H1 (cell line): ENCODE data around the gene VAPB. TPM values are rescaled to one million over a fixed set of nuclear protein-coding genes. Genes with fewer than 3 reads are reported as not detected.

ENCODE experiments used
- CTCF ChIA-PET: fragments of 300-600 bp; sonication (Branson Sonifier 250); formaldehyde crosslinking; loops from one replicate; lab custom pipeline; 2021; ENCODE audit not compliant: partially characterized antibody; lab: Charles Lee
- POLR2A ChIA-PET: fragments of 300-600 bp; sonication (Branson Sonifier 250); formaldehyde crosslinking; loops from one replicate; lab custom pipeline; 2021; ENCODE audit warnings: inconsistent platforms; ENCODE audit not compliant: partially characterized antibody; lab: Charles Lee
- DNase-seq, 2 experiments: peaks; one replicate each; pipeline versions ENCODE4 v3.0.0 to v3.0.0-alpha.2; 2010 to 2022; ENCODE audit warnings: low spot score in 2 of 2, low read depth in 1 of 2, mixed read lengths in 1 of 2
- FAIRE-seq: peaks from 2 replicates; lab custom pipeline; 2011; peaks lifted over from hg19 to GRCh38; lab: Jason Lieb, UNC
- H2AFZ ChIP-seq: 2 replicates; pipeline ENCODE4 v1.8.1; 2012; ENCODE audit warnings: low read length, inconsistent platforms
- H2AK5ac ChIP-seq: 2 replicates; pipeline ENCODE4 v1.6.1; 2013; ENCODE audit warnings: low read depth, low read length
- H2BK120ac ChIP-seq: replicated peaks from 2 replicates; pipeline ENCODE3; 2013; ENCODE audit warnings: low read depth, low read length, inconsistent platforms
- H2BK12ac ChIP-seq: 2 replicates; pipeline ENCODE4 v1.6.1; 2013; ENCODE audit warnings: low read depth, low read length
- H2BK15ac ChIP-seq: 2 replicates; pipeline ENCODE4 v1.6.1; 2013; ENCODE audit warnings: low read length
- H2BK20ac ChIP-seq: 2 replicates; pipeline ENCODE4 v1.6.1; 2013; ENCODE audit warnings: low read length
- H2BK5ac ChIP-seq: 2 replicates; pipeline ENCODE4 v1.6.1; 2013; ENCODE audit warnings: low read depth, low read length
- H3K14ac ChIP-seq: 2 replicates; pipeline ENCODE4 v1.6.1; 2013; ENCODE audit warnings: inconsistent platforms; ENCODE audit not compliant: insufficient read length
- H3K18ac ChIP-seq: 2 replicates; pipeline ENCODE4 v1.6.1; 2013; ENCODE audit warnings: low read length; ENCODE audit errors: extremely low read depth
- H3K23ac ChIP-seq: 2 replicates; pipeline ENCODE4 v1.6.1; 2013; ENCODE audit warnings: inconsistent platforms; ENCODE audit not compliant: insufficient read length
- H3K23me2 ChIP-seq: 2 replicates; pipeline ENCODE4 v1.6.1; 2013; ENCODE audit warnings: low read depth, low read length
- H3K27ac ChIP-seq: 2 replicates; pipeline ENCODE4 v1.6.1; 2011; ENCODE audit warnings: low read depth, low read length, inconsistent platforms
- H3K27me3 ChIP-seq, 4 experiments: replicated peaks in 1 of 4; 1 replicate in 1 of 4; 2 replicates in 3 of 4; pipeline versions ENCODE4 v1.6.1 to v1.8.1; 2011 to 2013; ENCODE audit warnings: low read length in 3 of 4, mild to moderate bottlenecking in 3 of 4, inconsistent platforms in 2 of 4, mixed read lengths in 2 of 4, moderate library complexity in 1 of 4; ENCODE audit not compliant: control insufficient read depth in 3 of 4, insufficient read depth in 3 of 4; ENCODE audit errors: extremely low read depth in 1 of 4
- H3K36me3 ChIP-seq, 4 experiments: 2 replicates each; pipeline versions ENCODE4 v1.6.1 to v1.8.1; 2011 to 2013; ENCODE audit warnings: mild to moderate bottlenecking in 4 of 4, low read length in 3 of 4, moderate library complexity in 2 of 4, control low read depth in 1 of 4, inconsistent platforms in 1 of 4; ENCODE audit not compliant: insufficient read depth in 4 of 4, control insufficient read depth in 2 of 4
- H3K4ac ChIP-seq: replicated peaks from 2 replicates; pipeline ENCODE3; 2013; ENCODE audit warnings: low read length, low read depth, mixed read lengths, inconsistent platforms; ENCODE audit not compliant: insufficient read length
- H3K4me1 ChIP-seq, 4 experiments: replicated peaks in 1 of 4; 1 replicate in 1 of 4; 2 replicates in 3 of 4; pipeline versions ENCODE4 v1.6.1 to v1.8.1; 2011 to 2013; ENCODE audit warnings: low read length in 3 of 4, inconsistent platforms in 2 of 4, mixed read lengths in 1 of 4; ENCODE audit not compliant: insufficient read depth in 4 of 4, control insufficient read depth in 3 of 4
- H3K4me2 ChIP-seq, 2 experiments: 2 replicates each; pipeline versions ENCODE4 v1.6.1 to v1.8.1; 2011 to 2013; ENCODE audit warnings: low read depth in 2 of 2, low read length in 2 of 2, control low read depth in 1 of 2, inconsistent platforms in 1 of 2, mild to moderate bottlenecking in 1 of 2; ENCODE audit not compliant: insufficient read depth in 1 of 2
- H3K4me3 ChIP-seq, 4 experiments: fragments of 200-600, 300-600 bp in 1 of 4; sonication (generic), shearing (Covaris generic), sonication (Bioruptor Twin) in 1 of 4; 2 replicates each; pipeline versions ENCODE4 v1.5.1 to v1.8.1; 2011 to 2016; ENCODE audit warnings: low read length in 4 of 4, low read depth in 3 of 4, control low read depth in 2 of 4, inconsistent platforms in 2 of 4, mild to moderate bottlenecking in 2 of 4, mixed read lengths in 1 of 4, moderate library complexity in 1 of 4; ENCODE audit not compliant: insufficient read depth in 2 of 4; ENCODE audit errors: extremely low read depth in 1 of 4
- H3K56ac ChIP-seq: replicated peaks from 2 replicates; pipeline ENCODE3; 2013; ENCODE audit warnings: low read depth, mild to moderate bottlenecking, mixed read lengths, low read length, inconsistent platforms; ENCODE audit not compliant: insufficient read length
- H3K79me1 ChIP-seq: 2 replicates; pipeline ENCODE4 v1.6.1; 2013; ENCODE audit warnings: low read depth, low read length, control low read depth
- H3K79me2 ChIP-seq, 2 experiments: 2 replicates each; pipeline versions ENCODE4 v1.6.1 to v1.8.1; 2012 to 2013; ENCODE audit warnings: low read length in 2 of 2, mild to moderate bottlenecking in 2 of 2, inconsistent platforms in 1 of 2; ENCODE audit not compliant: insufficient read depth in 2 of 2, control insufficient read depth in 1 of 2
- H3K9ac ChIP-seq, 4 experiments: replicated peaks in 1 of 4; 1 replicate in 1 of 4; 2 replicates in 3 of 4; pipeline versions ENCODE4 v1.6.1 to v1.8.1; 2011 to 2013; ENCODE audit warnings: low read depth in 3 of 4, low read length in 3 of 4, control low read depth in 2 of 4, mild to moderate bottlenecking in 2 of 4, moderate library complexity in 2 of 4, inconsistent platforms in 1 of 4; ENCODE audit errors: extremely low read depth in 1 of 4
- H3K9me3 ChIP-seq, 2 experiments: 2 replicates each; pipeline versions ENCODE4 v1.6.1 to v1.8.1; 2012 to 2013; ENCODE audit warnings: mild to moderate bottlenecking in 2 of 2, moderate library complexity in 2 of 2, control low read depth in 1 of 2, inconsistent platforms in 1 of 2, low read depth in 1 of 2, low read length in 1 of 2, mixed read lengths in 1 of 2; ENCODE audit not compliant: insufficient read depth in 2 of 2
- H4K20me1 ChIP-seq, 2 experiments: replicated peaks in 1 of 2; 2 replicates each; pipeline versions ENCODE3 to v1.8.1; 2011 to 2013; ENCODE audit warnings: inconsistent platforms in 2 of 2, low read length in 2 of 2, mild to moderate bottlenecking in 1 of 2; ENCODE audit not compliant: insufficient read depth in 2 of 2, control insufficient read depth in 1 of 2
- H4K5ac ChIP-seq: 2 replicates; pipeline ENCODE4 v1.6.1; 2013; ENCODE audit warnings: low read length, low read depth, mixed read lengths, inconsistent platforms; ENCODE audit not compliant: insufficient read length
- H4K8ac ChIP-seq: 2 replicates; pipeline ENCODE4 v1.8.0; 2013; ENCODE audit warnings: mild to moderate bottlenecking, moderate library complexity, low read length, inconsistent platforms; ENCODE audit not compliant: insufficient read depth; ENCODE audit errors: extremely low read depth
- H4K91ac ChIP-seq: replicated peaks from 2 replicates; pipeline ENCODE3; 2013; ENCODE audit warnings: low read length, mixed read lengths, inconsistent platforms; ENCODE audit not compliant: insufficient read length
- ATF2 ChIP-seq: IDR thresholded peaks from 2 replicates; pipeline ENCODE4 v1.6.1; 2012; ENCODE audit warnings: low read length, inconsistent platforms
- CEBPB ChIP-seq: IDR thresholded peaks from 2 replicates; pipeline ENCODE4 v1.6.1; 2012; ENCODE audit warnings: low read depth, low read length
- CHD1 ChIP-seq: IDR thresholded peaks from 2 replicates; pipeline ENCODE4 v1.6.1; 2012; ENCODE audit warnings: low read depth, low read length, improper control_type of control experiment
- CREB1 ChIP-seq: IDR thresholded peaks from 2 replicates; pipeline ENCODE4 v1.6.1; 2012; ENCODE audit warnings: inconsistent platforms
- EGR1 ChIP-seq: IDR thresholded peaks from 2 replicates; pipeline ENCODE4 v1.6.1; 2011; ENCODE audit warnings: low read depth, low read length, borderline replicate concordance
- MAFK ChIP-seq: IDR thresholded peaks from 2 replicates; pipeline ENCODE4 v1.6.1; 2012; ENCODE audit warnings: low read depth, mild to moderate bottlenecking, improper control_type of control experiment, low read length
- POLR2A ChIP-seq, 2 experiments: IDR thresholded peaks; 1 replicate in 1 of 2; 2 replicates in 1 of 2; pipeline ENCODE4 v1.6.1; 2011; ENCODE audit warnings: low read depth in 2 of 2, low read length in 2 of 2, mild to moderate bottlenecking in 2 of 2; ENCODE audit errors: control extremely low read depth in 1 of 2
- POLR2AphosphoS5 ChIP-seq: IDR thresholded peaks from 2 replicates; pipeline ENCODE4 v1.6.1; 2011; ENCODE audit warnings: low read depth, low read length
- RXRA ChIP-seq: IDR thresholded peaks from 2 replicates; pipeline ENCODE4 v1.6.1; 2011; ENCODE audit warnings: low read depth, mild to moderate bottlenecking, low read length, moderate library complexity; ENCODE audit not compliant: insufficient read depth
- SAP30 ChIP-seq: fragments of 300-600 bp; sonication (generic); IDR thresholded peaks from 2 replicates; pipeline ENCODE4 v1.7.1; 2012; ENCODE audit warnings: low read length, moderate library complexity, mild to moderate bottlenecking, inconsistent platforms; ENCODE audit not compliant: insufficient read depth, insufficient replicate concordance
- TCF12 ChIP-seq: IDR thresholded peaks from 2 replicates; pipeline ENCODE4 v1.6.1; 2011; ENCODE audit warnings: low read depth, mild to moderate bottlenecking, low read length
- USF2 ChIP-seq: IDR thresholded peaks from 2 replicates; pipeline ENCODE4 v1.6.1; 2011; ENCODE audit warnings: low read length, improper control_type of control experiment
- WGBS, 2 experiments: shearing (Covaris generic) in 1 of 2; methylation state at CpG; one replicate each; pipeline versions ENCODE4 v1.1.6 to v1.1.7; 2013 to 2015; ENCODE audit warnings: low lambda C conversion rate in 2 of 2, mixed read lengths in 2 of 2, inconsistent platforms in 1 of 2, low coverage in 1 of 2, missing lambda C conversion rate in 1 of 2; ENCODE audit not compliant: insufficient replicate concordance in 2 of 2, insufficient coverage in 1 of 2, insufficient read length in 1 of 2; ENCODE audit errors: extremely low coverage in 1 of 2, missing lambda C conversion rate in 1 of 2; 5-methylcytosine and 5-hydroxymethylcytosine counted together
- polyA plus RNA-seq, 7 experiments: library from polyadenylated mRNA; depleted of rRNA in 3 of 7; stranded (reverse) in 5 of 7; unstranded in 2 of 7; fragments of >200 nt in 5 of 7; fragments of 200-250 nt in 2 of 7; gene quantifications; 1 replicate in 5 of 7; 2 replicates in 1 of 7; 4 replicates in 1 of 7; pipeline versions ENCODE4 v1.2.1 to v1.2.3, GENCODE V29; 2011 to 2013; ENCODE audit warnings: missing spikeins in 2 of 7, mixed read lengths in 2 of 7
- total RNA-seq: library from RNA; stranded (reverse); fragmentation: NEBNext Ultra II Directional; extraction: Animal tissue kit (Norgen Biotek cat#: 25700); gene quantifications from 2 replicates; pipeline ENCODE4 v1.2.1, GENCODE V29; 2021

The VAPB gene
- total and polyA plus RNA-seq, 2 of the 8 experiments (the other 6 are each of a cell fraction or from before 2014, with no cell fraction given), result 24.4 to 62.8 TPM

- H2AFZ ChIP-seq, result no peak overlapping the region
- H2BK20ac ChIP-seq, result no peak overlapping the region
- H3K27ac ChIP-seq, result no peak overlapping the region
- H4K8ac ChIP-seq, result no peak overlapping the region
- H3K23me2 ChIP-seq, result peaks cover 3% of the 10 kb centered on the region
- H3K79me2 ChIP-seq, result peaks cover 3% of the 10 kb centered on the region in 2 experiments
- no peak overlapping the region for H2AK5ac ChIP-seq
- H4K91ac ChIP-seq, result no peak overlapping the region
- H3K4ac ChIP-seq, result no peak overlapping the region
- no peaks in the 10 kb centered on the region for H4K20me1 ChIP-seq
- no peak overlapping the region for H4K5ac ChIP-seq
- no peaks in the 10 kb centered on the region for H3K27me3 ChIP-seq
- H2BK15ac ChIP-seq, result no peak overlapping the region
- no peak overlapping the region for H3K14ac ChIP-seq
- no peak overlapping the region for H2BK5ac ChIP-seq
- peaks cover 2 to 3% (median 2%) of the 10 kb centered on the region in 4 experiments; a peak in 6 of 7 replicates for H3K4me1 ChIP-seq
- no peak overlapping the region for H3K18ac ChIP-seq
- no peaks in the 10 kb centered on the region; a peak in 1 of 8 replicates for H3K36me3 ChIP-seq
- no peak overlapping the region for H2BK120ac ChIP-seq
- FAIRE-seq (no peak), DNase-seq (no peak)
- no peak overlapping the region for H3K9ac ChIP-seq
- H3K9me3 ChIP-seq, result peaks cover 12 to 13% of the 10 kb centered on the region in 2 experiments
- H3K56ac ChIP-seq, result no peak overlapping the region
- H3K79me1 ChIP-seq, result peaks cover under 1% of the 10 kb centered on the region; the same call in 1 of the 2 replicates
- ChIA-PET CTCF (interaction anchor here (1.9 kb wide), 1 partner anchor 148 kb away, joined by 5 read pairs; no protein-coding TSS in a partner anchor), POLR2A (interaction anchor here (0.6 to 1.2 kb wide), 2 partner anchors 14 to 19 kb away, joined by 4 to 8 read pairs; no protein-coding TSS in a partner anchor)
- H3K4me3 ChIP-seq, result no peak overlapping the region
- H3K23ac ChIP-seq, result no peak overlapping the region
- WGBS, 2 experiments, result 79% methylated on average over 5 of the region's 5 CpGs; no CpG with 5 or more reads in 1 of the 2 experiments
- no peak overlapping the region for H2BK12ac ChIP-seq
- H3K4me2 ChIP-seq, result no peak overlapping the region
- TF ChIP-seq CHD1 (no peak), RXRA (no peak), POLR2A (IDR thresholded peaks at IDR 0.05; ENCODE audit: control extremely low read depth in 1 of 2, low read depth in 2 of 2, low read length in 2 of 2) (no peak), USF2 (no peak), SAP30 (no peak), EGR1 (no peak), MAFK (no peak), CREB1 (no peak), CEBPB (no peak), POLR2AphosphoS5 (no peak), TCF12 (no peak), ATF2 (no peak)
These were observed 4.2 kb upstream of the VAPB start for GRCh38 chr20:58384821-58385220.
